Keratinocyte (primary cell): Measurements from ENCODE around the gene SEC16A. TPM values are rescaled to one million over a fixed set of nuclear protein-coding genes. Genes with fewer than 3 reads are reported as not detected.

Source experiments
- DNase-seq: peaks from one replicate; pipeline ENCODE4 v3.0.0-alpha.2; 2011; ENCODE audit warnings: low read depth, missing footprints, low spot score
- FAIRE-seq: peaks from 2 replicates; lab custom pipeline; 2011; peaks lifted over from hg19 to GRCh38; lab: Jason Lieb, UNC
- H2AFZ ChIP-seq: 2 replicates; pipeline ENCODE4 v1.6.0; 2012; ENCODE audit warnings: low read length, control low read depth, inconsistent platforms; ENCODE audit not compliant: control insufficient read depth
- H3K27ac ChIP-seq: 2 replicates; pipeline ENCODE4 v1.5.1; 2011; ENCODE audit warnings: low read length; ENCODE audit not compliant: control insufficient read depth, insufficient read depth
- H3K27me3 ChIP-seq: 3 replicates; pipeline ENCODE4 v1.6.0; 2011; ENCODE audit warnings: low read length; ENCODE audit not compliant: control insufficient read depth, insufficient read depth; ENCODE audit errors: extremely low read depth
- H3K36me3 ChIP-seq, 2 experiments: 2 replicates in 1 of 2; 3 replicates in 1 of 2; pipeline ENCODE4 v1.5.1; 2011; ENCODE audit warnings: low read length in 2 of 2, mild to moderate bottlenecking in 1 of 2; ENCODE audit not compliant: control insufficient read depth in 2 of 2, insufficient read depth in 2 of 2; ENCODE audit errors: extremely low read depth in 1 of 2
- H3K4me1 ChIP-seq: 3 replicates; pipeline ENCODE4 v1.5.1; 2011; ENCODE audit warnings: low read length; ENCODE audit not compliant: control insufficient read depth, insufficient read depth; ENCODE audit errors: extremely low read depth
- H3K4me2 ChIP-seq: 3 replicates; pipeline ENCODE4 v1.6.0; 2011; ENCODE audit warnings: low read depth, low read length; ENCODE audit not compliant: control insufficient read depth, insufficient read depth; ENCODE audit errors: extremely low read depth
- H3K4me3 ChIP-seq, 3 experiments: fragments of 200-600 bp in 1 of 3; sonication (generic) in 1 of 3; 2 replicates in 2 of 3; 3 replicates in 1 of 3; pipeline ENCODE4 v1.5.1; 2011 to 2016; ENCODE audit warnings: low read length in 3 of 3, mild to moderate bottlenecking in 3 of 3, control low read depth in 2 of 3, inconsistent platforms in 1 of 3, low read depth in 1 of 3, mixed read lengths in 1 of 3, mixed run types in 1 of 3, moderate library complexity in 1 of 3; ENCODE audit not compliant: control insufficient read depth in 2 of 3, insufficient read depth in 2 of 3; ENCODE audit errors: extremely low read depth in 1 of 3
- H3K79me2 ChIP-seq: 2 replicates; pipeline ENCODE4 v1.6.0; 2012; ENCODE audit warnings: low read length; ENCODE audit not compliant: control insufficient read depth, insufficient read depth
- H3K9ac ChIP-seq: 3 replicates; pipeline ENCODE4 v1.6.0; 2011; ENCODE audit warnings: low read length; ENCODE audit not compliant: control insufficient read depth, insufficient read depth; ENCODE audit errors: extremely low read depth
- H3K9me1 ChIP-seq: 3 replicates; pipeline ENCODE4 v1.6.0; 2011; ENCODE audit warnings: low read length; ENCODE audit not compliant: control insufficient read depth, insufficient read depth; ENCODE audit errors: extremely low read depth
- H3K9me3 ChIP-seq: 2 replicates; pipeline ENCODE4 v1.5.1; 2012; ENCODE audit warnings: low read depth, low read length; ENCODE audit not compliant: control insufficient read depth
- H4K20me1 ChIP-seq: 3 replicates; pipeline ENCODE4 v1.6.0; 2011; ENCODE audit warnings: low read length; ENCODE audit not compliant: control insufficient read depth, insufficient read depth; ENCODE audit errors: extremely low read depth
- CTCF ChIP-seq, 3 experiments: IDR thresholded peaks in 1 of 3; conservative IDR thresholded peaks in 1 of 3; optimal IDR thresholded peaks in 1 of 3; 2 replicates in 2 of 3; 3 replicates in 1 of 3; pipeline versions ENCODE3 to v1.5.1; 2011; ENCODE audit warnings: low read length in 3 of 3, mild to moderate bottlenecking in 3 of 3, moderate library complexity in 2 of 3, control low read depth in 1 of 3, inconsistent platforms in 1 of 3; ENCODE audit not compliant: insufficient read depth in 2 of 3; ENCODE audit errors: extremely low read depth in 1 of 3
- EZH2 ChIP-seq: IDR thresholded peaks from one replicate; pipeline ENCODE4 v1.6.1; 2012; ENCODE audit warnings: inconsistent platforms, mild to moderate bottlenecking, low read length, moderate library complexity
- dilution Hi-C: fragments of 300-500 bp; cut with MboI; formaldehyde crosslinking; loops from one replicate; pipeline ENCODE4 v1.7.0; 2020; ENCODE audit warnings: low sequenced_read_pairs; ENCODE audit not compliant: extremely low pct_ligation_motif_present
- polyA plus RNA-seq, 5 experiments: library from polyadenylated mRNA; depleted of rRNA in 3 of 5; stranded (reverse) in 3 of 5; stranded (forward) in 1 of 5; unstranded in 1 of 5; fragments of >200 nt; gene quantifications; 1 replicate in 1 of 5; 2 replicates in 3 of 5; 3 replicates in 1 of 5; pipeline versions ENCODE4 v1.2.1 to v1.2.3, GENCODE V29; 2011 to 2012; ENCODE audit warnings: missing spikeins in 2 of 5, low read depth in 1 of 5, low replicate concordance in 1 of 5

The SEC16A gene
- polyA plus RNA-seq, 1 donor (not counting 4 experiments of a cell fraction or from before 2014, with no cell fraction given): 15.8 TPM

GRCh38 chr9:136501686-136502085 is 18.8 kb upstream of the SEC16A start:
- TF ChIP-seq EZH2: no peak
- TF ChIP-seq CTCF (optimal IDR thresholded peaks at IDR 0.05 in 1 of 3, IDR thresholded peaks at IDR 0.05 in 1 of 3, conservative IDR thresholded peaks at IDR 0.05 in 1 of 3; ENCODE audit: extremely low read depth in 1 of 3, insufficient read depth in 2 of 3, low read length in 3 of 3): no peak
- Histone ChIP-seq H3K9me1 (no peaks in the 10 kb centered on the region), H3K9ac (no peak overlapping the region), H3K27ac (no peak overlapping the region), H3K36me3 (peaks cover 37 to 53% of the 10 kb centered on the region in 2 experiments), H4K20me1 (peaks cover 2% of the 10 kb centered on the region), H3K4me1 (no peaks in the 10 kb centered on the region), H3K4me2 (no peak overlapping the region), H2AFZ (no peak overlapping the region), H3K9me3 (no peaks in the 10 kb centered on the region), H3K4me3 (no peak overlapping the region), H3K79me2 (peaks cover 3% of the 10 kb centered on the region), H3K27me3 (no peaks in the 10 kb centered on the region)
- no peak for DNase-seq
- dilution Hi-C loops: no loop called here
- no peak for FAIRE-seq

GRCh38 chr9:136499935-136500910 is 17.4 kb upstream of the SEC16A start:
- H2AFZ ChIP-seq: no peak overlapping the region
- no peak overlapping the region for H3K4me3 ChIP-seq
- peaks cover 34 to 57% of the 10 kb centered on the region in 2 experiments for H3K36me3 ChIP-seq
- H4K20me1 ChIP-seq: peaks cover 2% of the 10 kb centered on the region
- peaks cover 3% of the 10 kb centered on the region for H3K79me2 ChIP-seq
- H3K4me2 ChIP-seq: no peak overlapping the region
- no peaks in the 10 kb centered on the region for H3K9me1 ChIP-seq
- H3K9me3 ChIP-seq: no peaks in the 10 kb centered on the region
- FAIRE-seq: no peak
- no peaks in the 10 kb centered on the region for H3K4me1 ChIP-seq
- DNase-seq: no peak
- TF ChIP-seq CTCF (optimal IDR thresholded peaks at IDR 0.05 in 1 of 3, IDR thresholded peaks at IDR 0.05 in 1 of 3, conservative IDR thresholded peaks at IDR 0.05 in 1 of 3; ENCODE audit: extremely low read depth in 1 of 3, insufficient read depth in 2 of 3, low read length in 3 of 3) (no peak), EZH2 (no peak)
- H3K9ac ChIP-seq: no peak overlapping the region
- no peaks in the 10 kb centered on the region for H3K27me3 ChIP-seq
- H3K27ac ChIP-seq: no peak overlapping the region
- dilution Hi-C loops: no loop called here
